GM21737 (cell line): ENCODE measurements around the gene MEX3C.

Experiments used
- ATAC-seq: cut with Tn5 transposase; IDR thresholded peaks from one replicate; pipeline ENCODE4 v1.9.1; 2021; ENCODE audit warnings: mild to moderate bottlenecking, moderate library complexity; ENCODE audit not compliant: unreplicated experiment

MEX3C gene

DNA sequence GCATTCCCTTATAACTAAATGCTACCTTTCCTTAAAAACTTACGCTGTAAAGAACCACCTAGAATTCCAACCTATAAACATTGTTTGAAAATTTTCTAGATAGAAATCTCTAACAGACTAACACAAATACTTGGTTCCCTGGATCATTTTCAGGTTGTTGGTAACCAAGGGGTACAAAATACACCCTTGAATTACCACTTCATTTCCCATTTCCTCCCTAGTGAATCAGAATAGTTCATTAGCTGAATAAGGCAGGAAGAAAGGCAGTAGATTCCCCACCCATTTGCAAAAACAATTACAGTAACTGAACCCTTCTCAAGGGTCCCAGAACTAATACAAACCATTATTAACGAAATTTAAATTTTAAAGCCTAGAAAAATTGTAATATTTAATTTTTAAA, 5.5 kb downstream of the MEX3C start:
- ATAC-seq = no peak

DNA sequence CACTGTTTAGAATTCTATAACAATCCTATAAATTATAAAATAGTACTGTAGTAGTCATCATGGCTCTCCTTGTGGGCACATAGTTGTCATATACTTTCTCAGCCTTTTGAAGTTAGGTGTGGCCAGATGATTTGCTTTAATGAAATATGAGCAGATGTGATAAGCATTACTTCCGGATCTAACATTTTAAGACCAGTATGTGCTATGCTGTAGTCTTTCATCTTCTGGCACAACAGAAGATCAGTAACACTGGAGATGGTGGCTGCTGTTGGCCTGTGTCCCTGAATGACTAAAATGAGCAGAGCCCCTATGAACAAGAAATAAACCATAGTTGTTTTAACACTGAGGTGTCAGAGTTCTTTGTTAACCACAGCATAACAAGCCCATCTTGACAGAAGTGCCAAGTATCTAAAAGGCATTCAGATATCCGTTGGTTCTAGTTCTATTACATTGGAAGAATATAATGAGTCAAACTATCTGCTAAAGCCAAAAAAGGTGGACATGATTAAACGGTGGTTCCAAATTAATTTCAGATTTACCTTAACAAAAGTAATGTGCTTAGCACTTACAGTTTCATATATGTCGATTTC, 6.3 kb downstream of the MEX3C start:
- ATAC-seq = no peak

DNA sequence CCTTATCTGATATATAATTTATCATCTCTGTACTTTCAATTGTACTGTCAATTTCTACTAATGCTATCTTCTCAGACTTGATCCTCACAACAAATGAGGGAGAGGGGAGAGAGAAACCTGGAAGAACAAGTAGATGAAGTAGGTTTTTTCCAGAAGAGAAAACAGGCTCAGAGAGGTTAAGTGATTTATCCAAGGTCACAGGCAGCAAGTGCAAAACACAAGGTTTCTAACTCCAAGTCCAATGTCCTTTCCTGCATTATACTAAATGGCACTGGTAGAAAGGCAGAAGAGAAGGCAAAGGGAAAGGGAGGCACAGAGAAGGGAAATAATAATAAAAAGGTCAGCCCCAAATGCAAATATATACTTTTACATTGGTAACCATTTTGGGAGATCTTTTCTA, 7.5 kb downstream of the MEX3C start:
- no peak for ATAC-seq

DNA sequence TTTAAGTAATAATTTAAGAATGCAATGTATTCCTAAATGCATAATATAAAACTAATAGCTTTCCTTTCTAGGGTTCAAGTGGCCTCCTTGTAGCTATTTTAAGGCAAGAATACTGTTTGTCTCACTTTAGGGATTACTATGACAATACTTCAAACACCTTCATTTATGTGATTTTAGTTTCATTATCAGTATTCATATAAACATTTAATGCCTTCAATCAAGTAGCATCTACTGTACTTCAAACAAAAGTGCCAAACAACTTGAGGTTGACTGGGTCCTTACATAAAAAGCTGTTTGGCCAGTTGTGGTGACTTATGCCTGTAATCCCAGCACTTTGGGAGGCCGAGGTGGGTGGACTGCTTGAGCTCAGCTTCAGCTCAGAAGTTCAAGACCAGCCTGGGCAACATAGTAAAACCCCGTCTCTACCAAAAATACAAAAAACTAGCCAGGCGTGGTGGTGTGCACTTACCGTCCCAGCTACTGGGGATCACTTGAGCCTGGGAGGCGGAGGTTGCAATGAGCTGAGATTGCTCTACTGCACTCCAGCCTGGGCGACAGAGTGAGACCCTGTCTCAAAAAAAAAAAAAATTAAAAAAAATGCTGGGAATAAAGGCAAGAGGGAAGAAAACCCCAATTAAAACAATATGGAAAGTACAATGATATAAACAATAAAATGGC, 9.3 kb downstream of the MEX3C start:
- ATAC-seq = no peak

DNA sequence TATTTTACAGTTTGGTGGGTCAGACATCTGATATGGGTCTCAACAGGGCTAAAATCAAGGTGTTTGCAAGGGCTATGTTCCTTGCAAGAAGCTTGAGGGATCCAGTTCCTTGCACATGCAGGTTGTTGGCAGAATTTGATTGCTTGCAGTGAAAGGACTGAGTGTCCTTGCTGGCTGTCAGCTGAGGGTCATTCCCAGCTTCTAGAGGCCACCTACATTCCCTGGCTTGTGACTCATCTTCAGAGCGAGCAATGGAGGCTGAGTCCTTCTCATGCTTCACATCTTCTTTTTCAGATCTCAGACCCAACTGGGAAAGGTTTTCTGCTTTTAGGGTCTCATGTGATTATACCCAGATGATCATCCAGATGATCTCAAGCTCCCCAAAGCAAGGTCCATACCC, 12.4 kb downstream of the MEX3C start:
- ATAC-seq = no peak

DNA sequence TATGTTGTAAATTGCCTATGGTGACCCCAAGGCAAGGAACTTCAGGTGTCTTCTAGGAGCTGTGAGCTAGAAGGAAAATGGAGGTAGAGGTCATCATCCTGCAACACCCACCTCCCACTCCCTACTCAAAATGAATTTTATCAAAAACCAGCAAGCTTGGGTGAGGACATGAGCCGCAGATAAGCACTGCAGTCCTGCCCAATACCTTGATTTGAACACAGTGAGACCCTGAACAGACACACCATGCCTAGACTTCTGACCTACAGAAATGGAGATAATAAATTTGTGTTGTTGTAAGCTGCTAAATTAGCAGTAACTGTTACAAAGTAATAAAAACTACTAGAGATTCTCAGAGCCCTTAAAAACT, 13.4 kb downstream of the MEX3C start:
- no peak for ATAC-seq

DNA sequence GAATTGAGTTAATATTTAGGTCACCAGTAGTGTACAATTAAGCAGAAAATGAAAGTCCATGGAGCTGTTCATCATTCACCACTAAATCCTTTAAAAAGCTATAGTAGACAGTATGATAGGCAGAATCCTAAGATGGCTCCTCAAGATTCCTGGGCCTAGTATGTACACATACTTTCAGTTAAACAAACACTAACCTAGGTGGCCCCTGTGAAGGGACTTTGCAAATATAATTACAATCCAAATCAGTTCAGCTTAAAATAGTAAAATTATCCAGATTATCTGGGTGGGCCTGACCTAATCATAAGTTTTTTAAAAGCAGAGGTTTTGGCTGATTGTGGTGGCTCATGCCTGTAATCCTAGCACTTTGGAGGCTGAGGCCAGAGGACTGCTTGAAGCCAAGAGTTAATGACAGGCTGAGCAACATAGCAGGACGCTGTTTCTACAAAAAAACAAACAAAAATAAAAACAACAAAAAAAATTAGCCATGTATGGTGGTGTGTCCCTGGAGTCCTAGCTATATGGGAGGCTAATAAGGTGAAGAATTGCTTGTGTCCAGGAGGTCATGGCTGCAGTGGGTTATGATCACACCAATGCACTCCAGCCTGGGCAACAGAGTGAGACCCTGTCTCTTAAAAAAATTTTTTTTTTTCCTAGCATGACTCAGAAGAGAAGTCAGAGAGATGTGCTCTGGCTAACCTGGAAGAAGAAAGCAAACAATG, 13.9 kb downstream of the MEX3C start:
- ATAC-seq = no peak

DNA sequence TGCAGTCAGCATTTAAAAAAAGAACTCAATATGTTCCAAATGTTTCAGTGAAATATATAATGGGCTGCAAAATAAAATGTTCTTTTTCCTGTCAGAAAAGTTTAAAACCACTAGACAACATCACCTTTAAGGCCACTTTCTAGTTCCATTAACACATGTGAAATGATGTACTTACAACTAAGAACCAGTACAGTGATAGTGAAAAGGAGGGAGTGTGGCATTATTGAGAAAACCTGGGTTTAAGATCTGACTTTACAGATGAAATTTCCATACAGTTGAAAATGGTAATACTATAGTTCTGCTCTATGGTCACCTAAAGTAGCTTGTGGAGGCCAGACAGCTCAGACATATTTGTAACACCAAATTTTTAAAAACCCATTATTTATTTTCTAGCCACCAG, 14.7 kb downstream of the MEX3C start:
- ATAC-seq = no peak

DNA sequence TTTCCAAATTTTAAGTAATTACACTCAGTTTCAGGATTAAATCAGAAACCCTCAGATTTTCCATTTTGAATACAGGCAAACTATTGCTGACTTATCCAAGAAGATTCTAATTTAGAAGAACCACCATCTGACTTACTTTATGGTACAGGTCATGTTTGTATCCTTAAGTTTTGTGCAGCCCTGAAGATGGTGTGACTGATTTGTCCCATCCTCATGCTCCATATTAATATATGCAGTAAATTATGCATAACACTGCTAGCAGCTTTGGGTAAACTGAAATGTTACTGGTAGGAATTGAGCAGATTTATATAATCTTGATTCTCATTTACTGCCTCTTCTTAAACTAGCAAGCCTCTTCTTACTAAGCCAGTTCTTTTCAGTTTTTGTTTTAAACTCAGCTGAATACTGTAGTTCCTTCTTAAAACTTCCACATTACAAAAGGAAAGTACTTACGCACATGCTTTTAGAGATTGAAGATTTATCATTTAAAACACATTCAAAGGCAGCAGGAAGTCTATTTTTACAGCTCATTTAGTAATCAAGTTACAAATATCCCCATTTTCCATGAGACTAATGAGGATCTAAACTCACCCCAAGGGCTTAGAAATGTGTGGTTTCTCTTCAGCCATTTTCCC, 25.7 kb downstream of the MEX3C start:
- no peak for ATAC-seq

DNA sequence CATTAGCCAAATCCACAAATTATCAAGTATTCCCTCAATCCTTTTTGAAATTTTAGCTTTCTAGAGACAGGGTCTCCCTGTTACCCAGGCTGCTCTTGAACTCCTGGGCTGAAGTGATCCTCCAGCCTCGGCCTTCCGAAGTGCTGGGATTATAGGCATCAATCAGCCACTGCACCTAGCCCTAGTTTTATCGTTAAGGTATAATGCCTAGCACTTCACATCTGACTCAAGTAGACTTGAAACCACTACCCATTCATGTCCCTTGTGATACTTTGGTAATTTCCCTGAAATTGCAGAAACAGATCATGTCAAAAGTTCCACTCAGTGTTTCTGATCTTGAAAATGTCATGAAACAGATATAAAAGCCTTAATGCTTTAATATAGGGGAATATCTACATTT, 26.3 kb downstream of the MEX3C start:
- no peak for ATAC-seq

DNA sequence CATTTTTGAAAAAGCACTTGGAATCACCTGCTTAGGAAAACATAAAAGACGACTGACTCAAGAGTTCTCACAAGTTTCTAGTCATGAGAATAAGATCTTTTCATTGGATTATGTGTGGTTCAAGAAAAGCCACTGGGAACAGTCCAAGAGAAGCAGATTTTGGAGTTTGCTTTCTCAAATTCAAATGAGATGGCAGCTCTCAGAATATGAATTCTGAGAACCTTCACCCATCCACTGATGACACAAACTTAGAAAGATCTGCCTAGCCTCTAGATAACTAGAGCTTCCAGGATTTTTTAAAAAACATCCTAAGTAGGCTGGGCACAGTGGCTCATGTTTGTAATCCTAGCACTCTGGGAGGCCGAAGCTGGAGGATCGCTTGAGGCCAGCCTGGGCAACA, 26.8 kb downstream of the MEX3C start:
- ATAC-seq = no peak

DNA sequence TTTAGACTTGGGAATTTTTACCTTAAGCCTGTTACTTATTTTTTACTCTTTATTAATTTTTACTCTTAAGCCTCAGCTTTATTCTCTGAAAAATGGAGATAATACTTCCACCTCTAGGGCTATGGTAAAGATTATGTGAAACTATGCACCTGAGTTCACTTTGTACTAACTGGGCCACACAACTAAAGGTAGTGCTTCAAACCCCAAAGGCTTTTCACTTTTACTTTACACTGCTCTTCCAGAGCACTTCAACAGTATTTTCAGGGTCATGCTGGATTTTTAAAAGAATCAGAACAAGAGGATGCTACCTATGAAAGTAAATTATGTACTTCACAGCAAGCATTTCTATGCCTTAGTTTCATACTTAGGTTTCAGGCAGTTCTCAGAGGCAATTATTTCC, 27.8 kb downstream of the MEX3C start:
- ATAC-seq = no peak

DNA sequence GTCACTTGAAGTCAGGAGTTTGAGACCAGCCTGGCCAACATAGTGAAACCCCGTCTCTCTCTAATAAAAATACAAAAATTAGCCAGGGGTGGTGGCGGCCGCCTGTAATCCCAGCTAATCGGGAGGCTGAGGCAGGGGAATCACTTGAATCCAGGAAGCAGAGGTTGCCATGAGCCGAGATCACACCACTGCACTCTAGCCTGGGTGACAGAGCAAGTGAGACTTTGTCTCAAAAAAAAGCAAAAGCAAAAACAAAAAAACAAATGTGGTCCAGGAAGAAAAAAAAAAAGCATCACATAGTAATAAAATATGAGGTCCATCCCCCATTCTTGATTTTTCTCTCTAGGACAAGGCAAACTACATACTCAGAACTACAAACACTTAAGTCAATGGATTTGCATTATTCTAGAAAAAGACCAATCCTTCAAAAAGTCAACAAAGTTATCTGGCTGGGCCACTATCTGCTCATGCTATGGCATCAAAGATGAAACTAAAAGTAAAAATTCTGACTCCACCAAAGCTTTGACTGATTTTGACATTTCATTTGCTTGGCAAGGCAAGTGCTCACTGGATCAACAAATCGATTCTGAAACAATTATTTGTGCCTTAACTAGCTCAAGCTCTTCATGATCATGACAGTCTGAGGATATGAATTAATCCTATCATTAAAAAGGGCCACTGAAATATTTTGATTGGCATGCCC, 28.4 kb downstream of the MEX3C start:
- ATAC-seq = no peak

DNA sequence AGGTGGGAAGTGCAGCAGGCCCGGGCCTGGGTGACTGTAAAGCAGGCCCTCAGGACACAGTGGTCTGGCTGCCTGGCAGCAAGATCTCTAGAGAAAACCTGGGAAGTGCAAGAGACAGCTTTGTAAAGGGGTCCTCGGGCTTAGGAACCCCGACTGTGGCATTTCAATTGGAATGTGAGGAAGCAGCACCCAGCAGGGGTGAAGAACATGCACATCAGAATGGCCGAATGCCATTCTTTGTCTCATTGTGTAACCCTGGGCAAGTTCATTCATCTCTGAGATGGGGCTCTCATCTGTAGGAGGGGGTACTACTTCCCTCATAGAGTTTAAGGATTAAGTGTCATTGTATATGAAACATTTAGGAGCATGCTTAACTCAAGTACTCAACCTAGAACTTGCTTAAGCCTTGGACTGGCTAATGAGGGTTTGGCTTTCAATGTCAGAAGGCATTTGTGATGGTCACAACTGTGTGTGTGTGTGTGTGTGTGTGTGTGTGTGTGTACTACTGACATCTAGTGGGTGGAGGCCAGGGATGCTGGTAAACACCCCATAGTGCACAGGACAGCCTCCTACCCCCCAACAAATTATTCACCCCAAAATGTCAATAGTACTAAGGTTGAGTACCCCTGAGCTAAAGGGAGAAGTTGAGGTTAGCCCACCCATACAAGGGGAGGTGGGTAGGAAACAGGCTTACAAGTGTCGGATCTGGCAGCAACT, 29.3 kb downstream of the MEX3C start:
- ATAC-seq = no peak

DNA sequence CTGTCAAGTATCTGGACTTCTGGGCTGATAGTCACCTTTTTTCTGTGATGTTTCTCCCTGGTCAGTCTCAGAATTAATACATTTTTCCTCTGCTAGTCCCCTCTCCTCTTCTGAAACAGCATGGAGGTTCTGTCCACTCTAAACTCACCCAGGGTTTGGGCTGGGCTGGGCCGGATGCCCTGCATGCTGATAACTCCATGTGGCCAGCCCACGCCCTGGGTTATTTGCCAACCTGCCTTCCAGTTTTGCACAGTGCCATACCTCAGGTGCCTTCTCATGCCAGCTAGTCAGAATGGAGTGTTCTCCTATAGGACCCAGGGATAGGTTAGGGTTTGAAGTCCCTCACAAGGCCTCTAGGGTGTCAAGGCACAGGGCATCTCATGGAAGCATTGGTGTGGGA, 32.2 kb downstream of the MEX3C start:
- ATAC-seq = no peak

DNA sequence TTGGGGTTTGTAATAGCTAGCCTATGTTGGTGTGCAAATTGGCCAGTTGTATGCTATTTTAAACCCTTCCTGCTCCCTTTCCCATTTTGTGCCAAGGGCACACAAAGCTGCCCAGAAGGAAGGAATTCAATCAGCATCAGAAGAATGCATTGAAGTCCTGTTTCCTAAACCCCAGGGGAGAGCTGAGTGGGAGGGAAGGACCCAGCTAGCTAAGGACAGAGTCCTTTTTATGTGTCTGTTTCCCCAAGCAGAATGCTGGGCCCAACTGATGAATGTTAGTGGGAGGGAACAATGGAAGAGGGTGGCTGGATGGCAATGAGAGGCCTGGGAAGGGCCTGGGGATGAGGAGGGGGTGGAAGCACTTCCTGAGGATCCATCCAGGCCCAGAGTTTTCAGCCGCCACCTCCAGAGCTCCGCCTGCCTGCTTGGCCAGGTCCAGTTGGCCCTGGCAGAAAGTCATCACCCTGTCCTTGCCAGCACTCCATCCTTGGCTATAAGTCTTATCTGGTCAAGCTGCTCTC, 32.7 kb downstream of the MEX3C start:
- ATAC-seq = no peak

DNA sequence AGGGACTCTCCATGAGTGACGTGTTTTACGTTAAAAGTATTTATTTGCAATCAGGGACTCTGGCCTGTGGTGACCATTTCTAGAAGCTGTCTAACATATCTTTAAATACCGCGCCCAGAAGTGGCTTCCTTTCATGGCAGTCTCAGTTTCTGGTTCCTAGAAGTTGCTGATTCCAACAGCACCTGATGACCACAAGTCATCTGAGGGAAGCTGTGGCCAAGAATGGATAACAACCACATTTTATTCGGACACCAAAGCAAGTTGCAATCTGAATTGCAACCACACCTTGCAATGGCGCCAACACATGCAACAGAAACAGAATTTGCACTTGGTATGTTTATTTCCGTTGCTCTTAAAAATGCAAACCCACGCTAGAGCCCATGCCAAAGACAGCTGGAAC, 33.1 kb downstream of the MEX3C start:
- no peak for ATAC-seq

DNA sequence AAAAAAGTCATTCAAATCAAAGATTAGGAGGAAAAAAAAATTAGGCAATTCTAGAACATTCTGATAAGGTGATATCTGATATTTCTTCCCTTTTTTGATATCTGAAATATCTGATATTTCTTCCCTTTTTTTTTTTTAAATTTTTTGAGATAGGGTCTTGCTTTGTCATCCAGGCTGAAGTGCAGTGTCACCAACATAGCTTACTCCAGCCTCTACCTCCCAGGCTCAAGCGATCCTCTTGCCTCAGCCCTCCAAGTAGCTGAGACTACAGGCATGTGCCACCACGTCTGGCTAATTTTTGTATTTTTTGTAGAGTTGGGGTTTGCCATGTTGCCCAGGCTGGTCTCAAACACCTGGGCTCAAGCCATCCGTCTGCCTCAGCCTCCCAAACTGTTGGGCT, 33.9 kb downstream of the MEX3C start:
- ATAC-seq = no peak

DNA sequence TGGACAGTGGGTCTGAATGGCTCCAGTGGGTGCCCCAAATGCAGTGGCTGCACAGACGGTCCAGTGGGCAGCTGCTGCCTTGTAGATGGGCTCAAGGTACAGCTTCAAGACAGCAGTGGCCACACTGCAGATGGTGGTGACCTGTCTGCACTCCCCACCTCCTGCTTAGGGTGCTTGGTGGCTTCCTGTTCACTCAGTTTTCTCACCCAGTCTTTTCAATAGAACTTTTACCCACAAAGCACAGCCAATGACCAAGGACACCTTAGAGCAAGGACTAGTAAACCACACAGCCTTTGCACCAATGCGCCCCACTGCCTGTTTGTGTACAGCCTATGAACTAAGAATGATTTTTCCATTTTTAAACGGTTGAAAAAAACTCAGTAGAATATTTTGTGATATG, 34.9 kb downstream of the MEX3C start:
- ATAC-seq = no peak

DNA sequence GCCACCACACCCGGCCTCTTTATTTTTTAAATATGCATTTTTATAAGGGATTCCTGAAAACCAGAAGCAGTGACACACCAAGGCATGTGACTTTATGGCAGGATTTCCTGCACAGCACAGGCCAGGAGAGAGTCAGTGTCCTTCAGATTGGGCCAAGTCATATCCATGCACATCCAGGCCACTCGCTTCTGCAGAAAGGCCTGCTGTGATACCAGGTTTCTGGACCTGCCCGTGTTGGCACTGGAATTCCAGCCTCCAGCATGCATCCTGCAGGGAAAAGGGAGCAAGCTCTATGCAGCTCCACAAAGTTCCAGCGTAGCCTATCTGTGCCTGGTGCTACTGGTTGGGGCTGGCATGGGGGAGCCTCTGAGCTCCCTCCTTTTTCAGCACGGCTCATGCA, 36.8 kb downstream of the MEX3C start:
- ATAC-seq = no peak

DNA sequence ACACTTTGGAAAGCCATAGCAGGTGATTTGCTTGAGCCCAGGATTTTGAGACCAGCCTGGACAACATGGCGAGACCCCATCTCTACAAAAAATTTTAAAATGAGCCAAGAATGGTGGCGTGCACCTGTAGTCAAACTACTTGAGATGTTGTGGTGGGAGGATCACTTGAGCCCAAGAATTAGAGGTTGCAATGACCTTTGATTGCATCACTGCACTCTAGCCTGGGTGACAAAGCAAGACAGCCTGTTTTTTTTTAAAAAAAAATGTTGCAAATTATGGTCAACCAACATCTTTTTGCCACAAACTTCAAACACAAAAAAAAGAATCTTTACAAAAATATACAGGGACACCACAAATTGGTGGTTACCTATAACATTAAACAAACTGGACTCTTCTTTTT, 40.3 kb downstream of the MEX3C start:
- ATAC-seq = no peak
